Activated CD4-positive, alpha-beta T cell treated with anti-CD3 and anti-CD28 coated beads, Interleukin-10, Interleukin-2, amounts not matched to agents 100 ng/mL and 50 ng/mL, durations not matched to agents 16 hours and 8 hours (primary cell): ENCODE measurements around the gene DCAF8.

ENCODE experiments used
- DNase-seq: peaks from one replicate; pipeline ENCODE4 v3.0.0-alpha.2; 2020

The DCAF8 gene

DNA sequence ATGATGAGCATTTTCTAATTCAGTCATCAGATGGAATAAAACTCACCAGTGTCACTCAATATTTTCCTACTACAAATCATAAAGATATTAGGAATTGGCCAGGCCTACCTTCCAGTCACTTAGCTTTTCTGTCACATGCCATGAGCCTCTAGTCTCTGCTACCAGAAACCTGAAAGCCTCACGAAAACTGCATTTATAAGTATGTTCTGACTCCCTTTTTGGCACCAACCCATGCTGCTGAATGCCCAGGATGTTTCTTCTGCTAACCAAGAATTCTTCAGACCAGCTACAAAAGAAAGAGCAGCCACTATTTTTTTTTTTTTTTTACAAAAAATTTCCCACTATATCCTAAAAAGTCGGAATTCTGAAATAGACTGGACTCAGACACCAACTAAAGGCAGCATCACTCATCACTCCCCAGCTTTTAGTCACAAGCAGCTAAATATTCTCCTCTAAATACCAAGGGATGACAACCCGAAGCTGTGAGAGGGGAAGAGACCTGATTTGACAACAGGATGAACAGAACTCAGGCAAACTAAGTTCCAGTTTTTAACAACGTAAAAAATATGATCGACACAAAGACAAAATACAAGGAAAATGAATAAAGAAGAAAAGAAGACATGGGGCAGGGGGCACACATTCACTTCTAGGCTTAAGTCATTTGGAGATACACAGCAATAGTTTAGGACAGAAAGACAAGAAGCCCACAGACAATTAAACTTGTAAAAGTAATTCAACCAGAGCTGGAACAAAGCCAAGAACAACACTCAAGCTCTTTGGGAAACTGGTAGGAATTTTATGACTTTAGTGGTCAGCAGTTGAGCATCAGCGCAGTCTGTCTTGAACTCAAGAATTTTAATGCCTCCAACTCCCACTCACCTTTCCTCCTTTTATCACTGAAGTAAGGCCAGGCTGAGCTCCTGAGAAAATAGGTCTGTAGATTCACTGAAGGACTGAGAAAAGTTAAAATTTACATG, 1.7 kb downstream of the DCAF8 start:
- no peak for DNase-seq

GRCh38 chr1:160258177-160258798, 4.1 kb downstream of the DCAF8 start:
- DNase-seq, result no peak

DNA sequence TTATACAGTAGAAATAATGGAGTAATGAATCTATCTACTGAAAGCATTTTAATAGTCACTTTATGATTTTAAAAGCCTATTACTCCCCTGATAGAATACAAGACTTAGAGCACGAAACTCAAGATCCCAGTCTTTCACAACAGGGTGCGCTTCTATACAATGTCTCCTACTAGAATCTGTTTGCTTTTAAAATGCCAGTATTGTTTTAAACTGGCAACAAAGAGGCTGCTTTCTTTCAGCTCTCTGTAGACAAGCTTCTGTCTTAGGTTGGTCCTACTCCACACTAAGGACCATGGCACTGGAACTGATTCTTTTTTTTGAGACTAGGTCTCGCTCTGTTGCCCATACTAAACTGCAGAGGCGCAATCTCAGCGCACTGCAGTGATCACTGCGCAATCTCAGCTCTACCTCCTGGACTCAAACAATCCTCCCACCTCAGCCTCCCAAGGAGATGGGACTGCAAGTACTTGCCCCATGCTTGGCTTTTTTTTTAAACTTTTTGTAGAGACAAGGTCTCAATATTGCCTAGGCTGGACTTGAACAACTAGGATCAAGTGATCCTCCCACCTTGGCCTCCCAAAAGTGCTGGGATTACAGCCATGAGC, 4.8 kb downstream of the DCAF8 start:
- DNase-seq, result no peak

GRCh38 chr1:160256396-160257046, 5.8 kb downstream of the DCAF8 start:
- DNase-seq, result peak; percentile 35

DNA sequence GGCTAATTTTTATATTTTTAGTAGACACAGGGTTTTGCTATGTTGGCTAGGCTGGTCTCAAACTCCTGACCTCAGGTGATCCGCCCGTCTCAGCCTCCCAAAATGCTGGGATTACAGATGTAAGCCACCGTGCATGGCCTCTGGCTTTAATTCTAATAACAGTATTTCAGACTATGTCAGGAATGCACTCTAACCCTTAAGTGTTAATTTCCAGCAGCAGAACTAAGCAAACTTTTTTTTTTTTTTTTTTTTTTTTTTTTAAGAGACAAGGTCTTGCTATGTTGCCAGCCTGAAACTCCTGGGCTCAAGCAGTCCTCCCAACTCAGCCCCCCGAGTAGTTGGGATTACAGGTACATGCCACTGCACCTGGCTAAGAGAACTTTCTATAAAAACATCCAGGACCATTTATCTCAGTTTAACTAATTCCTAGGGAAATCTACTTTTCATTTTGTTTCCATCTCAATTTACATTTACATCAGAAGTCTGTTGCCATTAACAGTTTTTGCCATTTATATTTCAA, 6.5 kb downstream of the DCAF8 start:
- no peak for DNase-seq

DNA sequence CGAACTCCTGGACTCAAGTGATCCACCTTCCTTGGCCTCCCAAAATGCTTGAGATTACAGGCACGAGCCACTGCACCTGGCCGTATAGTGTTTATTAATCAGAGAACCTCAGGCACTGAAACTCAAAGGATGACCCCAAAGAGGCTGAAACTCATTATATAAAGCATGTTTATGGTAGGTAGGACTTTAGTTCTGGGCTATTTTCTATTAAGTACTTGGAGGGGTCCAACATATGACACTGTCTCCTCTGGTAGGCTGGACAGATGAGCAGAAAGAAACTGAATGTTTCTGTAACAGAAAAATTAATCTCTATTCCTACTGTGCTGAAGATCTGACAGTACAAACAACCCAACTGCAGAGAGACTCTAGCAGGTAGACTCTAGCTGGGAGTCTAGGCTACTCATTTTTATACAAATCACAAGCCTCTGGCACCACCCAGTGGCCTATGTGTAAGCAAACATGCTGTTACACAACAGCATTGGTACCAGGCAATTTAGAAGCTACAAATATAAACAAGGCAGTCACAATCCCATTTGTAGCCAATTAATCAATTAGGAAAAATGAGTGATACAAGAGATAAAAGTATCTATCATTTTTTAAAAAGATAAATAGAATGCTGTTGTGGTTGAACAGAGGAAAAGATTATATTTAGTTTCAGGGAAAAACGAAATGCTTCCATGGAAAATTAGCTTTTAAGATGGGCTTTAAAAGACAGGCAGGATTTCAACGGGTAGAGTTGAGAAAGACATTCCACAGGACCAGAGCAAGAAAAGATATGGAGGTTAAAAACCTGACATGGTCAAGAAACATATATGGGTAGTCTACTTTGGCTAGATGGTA, 10.4 kb downstream of the DCAF8 start:
- peak; percentile 69 for DNase-seq

- no peak for DNase-seq
These were observed 11.3 kb downstream of the DCAF8 start for GRCh38 chr1:160251011-160251410.

DNA sequence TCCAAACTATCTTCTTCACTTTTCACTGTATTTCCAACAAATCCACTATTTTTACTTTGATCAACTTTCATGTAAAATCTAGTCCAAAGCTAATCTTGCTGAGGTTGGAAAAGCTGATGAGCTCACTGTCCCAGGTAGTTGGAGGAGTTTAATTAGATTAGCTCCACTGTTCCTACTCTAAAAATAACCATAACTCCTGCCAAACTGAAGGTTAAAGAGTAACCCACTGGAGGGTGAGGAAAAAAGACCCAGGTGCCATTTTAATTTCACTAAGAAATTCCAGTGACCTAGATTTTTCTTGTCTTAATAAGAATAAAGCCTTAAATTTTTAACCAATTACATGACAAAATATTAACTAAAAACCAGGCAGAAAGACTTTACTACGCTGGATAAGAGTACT, 15.3 kb downstream of the DCAF8 start:
- DNase-seq, result no peak

DNA sequence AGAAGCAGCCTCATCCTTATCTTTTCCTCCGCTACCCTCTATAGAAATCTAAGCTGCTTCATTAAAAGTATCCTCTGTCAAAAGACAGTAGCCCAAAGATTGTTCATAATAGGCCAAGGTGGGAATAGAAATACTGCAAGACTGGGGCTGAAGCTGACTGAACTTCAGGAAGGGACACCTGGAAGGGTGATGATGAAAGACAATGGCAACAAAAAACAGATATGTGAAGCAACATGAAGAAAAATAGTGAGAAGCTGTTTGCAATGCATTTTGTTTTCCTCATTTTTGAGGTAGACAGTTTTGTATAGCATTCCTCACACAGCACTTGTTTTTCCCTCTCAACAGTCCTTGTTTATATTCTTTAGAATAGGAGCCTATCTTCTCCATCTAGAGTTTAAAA, 16.9 kb downstream of the DCAF8 start:
- no peak for DNase-seq

DNA sequence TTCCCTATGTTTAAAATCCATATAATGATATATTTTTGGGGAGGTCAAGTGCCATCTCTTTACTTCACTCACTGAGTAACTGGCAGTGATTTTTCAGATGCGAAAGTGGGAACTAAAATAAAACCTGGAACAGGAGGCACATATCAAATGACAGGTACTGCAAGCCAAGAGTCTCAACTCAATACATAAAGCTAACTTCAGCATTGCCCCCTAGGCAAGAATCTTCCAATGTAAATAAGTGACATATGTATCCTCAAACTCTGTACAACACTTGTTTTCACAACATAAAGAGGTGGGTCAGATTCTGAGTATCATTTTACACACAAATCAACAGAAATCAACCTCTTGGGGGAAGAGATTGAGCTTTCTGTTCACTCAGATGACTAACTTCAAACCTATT, 18.1 kb downstream of the DCAF8 start:
- no peak for DNase-seq

DNA sequence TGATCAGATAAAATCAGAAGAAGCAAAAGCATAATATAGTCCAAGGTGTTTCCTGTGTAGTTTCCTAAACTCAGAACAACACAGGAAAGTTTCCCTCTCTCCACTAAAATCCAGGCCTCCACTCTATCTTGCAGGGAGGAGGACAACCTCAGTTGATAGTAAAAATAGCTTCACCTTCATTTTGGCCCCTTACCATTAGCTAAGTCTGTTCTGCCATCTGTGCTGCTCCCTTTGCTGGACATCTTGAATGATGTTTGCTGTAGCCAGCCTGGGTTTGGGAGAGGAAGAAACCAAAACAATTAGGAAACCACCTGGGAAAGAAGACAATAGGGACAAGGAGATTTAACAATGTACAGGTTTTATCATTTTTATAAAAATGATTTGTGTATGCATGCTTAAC, 18.6 kb downstream of the DCAF8 start:
- DNase-seq, result no peak

DNA sequence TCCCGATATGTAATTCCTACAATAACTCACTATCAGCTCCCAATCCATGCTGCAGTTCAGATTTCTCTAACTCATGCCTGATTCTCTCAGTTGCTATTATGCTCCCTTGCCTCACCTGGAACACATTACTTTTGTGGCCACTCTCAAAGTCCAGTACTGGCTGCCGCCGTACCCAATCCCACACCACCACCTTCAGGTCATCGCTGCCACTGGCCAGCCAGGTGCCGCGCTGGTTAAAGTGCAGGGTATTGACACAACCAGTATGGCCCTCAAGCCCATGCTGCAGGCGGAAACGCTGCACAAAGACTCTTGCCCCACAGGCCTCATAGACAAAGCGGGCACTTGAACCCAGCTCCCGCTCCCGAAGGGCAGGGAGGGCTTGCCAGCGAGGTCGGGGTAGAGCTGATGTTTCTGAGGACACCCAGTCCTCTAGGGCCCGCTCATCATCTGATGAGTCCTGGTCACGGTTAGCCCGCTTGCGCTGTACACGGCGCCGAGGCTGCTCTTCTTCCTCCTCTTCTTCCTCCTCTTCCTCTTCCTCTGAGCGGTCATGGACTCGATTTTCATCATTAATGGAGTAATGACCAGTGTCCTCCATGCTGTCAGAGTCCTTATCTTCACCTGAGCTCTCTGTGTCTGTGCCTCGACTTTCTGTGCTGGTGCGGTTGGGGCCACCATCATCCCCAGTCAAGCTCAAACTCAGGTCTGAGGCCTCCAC, 22.6 kb downstream of the DCAF8 start:
- no peak for DNase-seq

- no peak for DNase-seq
These were observed 23.9 kb downstream of the DCAF8 start for GRCh38 chr1:160238408-160238807.

GRCh38 chr1:160237558-160237957, 24.8 kb downstream of the DCAF8 start:
- DNase-seq, result no peak

GRCh38 chr1:160236806-160237205, 25.5 kb downstream of the DCAF8 start:
- DNase-seq, result no peak

- no peak for DNase-seq
These were observed 29.4 kb downstream of the DCAF8 start for GRCh38 chr1:160232911-160233310.

DNA sequence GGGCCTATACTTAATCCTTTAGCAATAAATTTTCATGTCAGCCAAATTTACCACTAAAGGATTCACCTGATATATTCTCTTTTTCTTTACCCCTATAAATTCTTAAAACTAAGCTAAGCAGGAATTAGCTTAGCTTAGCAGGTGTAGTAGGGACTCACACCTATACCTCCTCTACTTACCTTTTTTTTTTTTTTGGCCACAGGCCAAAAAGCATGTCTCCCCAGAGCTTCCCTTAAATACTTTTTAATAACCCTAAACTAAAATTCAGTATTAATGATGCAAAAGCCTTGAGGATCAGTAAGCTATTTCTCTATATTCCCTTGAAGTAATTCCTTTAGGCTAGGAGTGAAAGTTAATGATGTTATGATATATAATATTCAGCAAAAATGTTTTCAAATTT, 33.9 kb downstream of the DCAF8 start:
- DNase-seq, result no peak

DNA sequence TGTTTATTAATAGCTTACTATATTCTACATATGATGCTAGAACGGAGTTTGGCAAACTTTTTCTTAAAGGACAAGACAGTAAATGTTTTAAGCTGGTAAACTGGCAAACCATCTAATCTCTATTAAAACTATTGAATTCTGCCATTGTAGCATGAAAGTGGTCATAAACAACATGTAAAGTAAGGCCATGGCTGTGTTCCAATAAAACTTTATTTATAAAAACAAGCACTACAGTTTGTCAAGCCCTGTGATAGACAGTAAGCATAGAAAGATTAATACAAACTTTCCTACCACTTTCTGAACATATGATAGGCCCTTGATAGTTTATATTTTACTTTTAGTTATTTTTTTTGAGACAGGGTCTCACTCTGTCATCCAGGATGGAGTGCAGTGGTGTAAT, 34.8 kb downstream of the DCAF8 start:
- no peak for DNase-seq

DNA sequence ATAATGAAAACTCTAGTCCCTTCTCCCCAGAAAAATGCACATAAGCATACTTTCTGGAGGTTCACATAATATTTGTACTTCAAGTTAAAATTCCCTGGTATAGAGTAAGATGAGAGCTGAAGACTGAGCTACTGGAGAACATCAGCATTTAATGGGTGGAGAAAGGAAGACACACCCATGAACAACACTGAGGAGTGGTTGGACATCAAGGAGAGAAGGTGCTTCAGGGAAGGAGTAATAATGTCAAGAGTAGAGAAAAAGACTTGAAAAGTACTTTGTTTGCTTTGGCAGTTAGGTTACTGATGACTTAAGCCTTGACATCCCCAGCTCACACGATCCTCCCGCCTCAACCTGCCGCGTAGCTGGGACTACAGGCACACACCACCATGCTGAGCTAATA, 35.3 kb downstream of the DCAF8 start:
- DNase-seq, result no peak

DNA sequence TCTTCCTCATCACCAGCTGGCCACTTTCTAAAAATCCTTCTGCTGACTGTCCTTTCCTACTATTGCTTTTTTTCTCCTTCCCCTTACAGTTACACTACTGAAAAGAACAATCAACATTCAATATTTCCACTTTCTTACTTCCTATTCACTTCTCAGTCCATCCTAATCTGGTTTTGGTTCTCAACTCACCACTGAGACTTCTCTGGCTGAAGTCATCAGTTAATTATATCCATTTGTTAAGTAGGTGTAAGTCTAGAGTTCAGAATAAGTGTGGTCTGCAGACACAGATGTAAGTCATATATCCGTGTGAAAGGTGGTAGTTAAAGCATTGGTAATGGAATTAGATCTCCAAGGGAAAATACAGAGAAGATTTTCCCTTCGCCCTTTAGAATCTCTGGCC, 35.7 kb downstream of the DCAF8 start:
- DNase-seq, result no peak

GRCh38 chr1:160225345-160225744, 37.0 kb downstream of the DCAF8 start:
- no peak for DNase-seq

GRCh38 chr1:160224606-160225005, 37.7 kb downstream of the DCAF8 start:
- DNase-seq, result no peak
